Endometrium (tissue), 2 donors: Measurements from ENCODE around the gene CLSTN2.

Source experiments
- FAIRE-seq: peaks from 2 replicates; lab custom pipeline; 2012; peaks lifted over from hg19 to GRCh38; lab: Jason Lieb, UNC
- donor health status: control.
- donor health status: control.

The CLSTN2 gene

DNA sequence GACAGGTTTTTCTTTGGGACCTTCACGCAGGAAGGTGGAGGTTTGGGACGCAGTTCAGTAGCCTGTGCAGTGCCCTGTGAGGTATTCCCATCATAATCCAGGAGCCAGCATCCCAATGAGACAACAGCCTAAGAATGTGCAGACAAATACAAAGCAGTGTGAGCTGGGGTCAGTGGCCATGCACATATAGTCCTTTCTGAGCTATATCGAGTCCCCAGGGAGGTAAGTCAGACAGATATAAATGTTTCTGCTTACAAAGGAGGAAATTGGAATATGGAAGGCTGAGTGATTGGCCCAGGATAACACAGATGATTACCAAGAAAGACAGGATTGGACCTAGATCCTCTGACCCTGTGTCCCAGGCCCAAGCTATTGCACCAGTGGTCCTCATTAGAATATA, 526.3 kb downstream of the CLSTN2 start:
- no peak for FAIRE-seq

DNA sequence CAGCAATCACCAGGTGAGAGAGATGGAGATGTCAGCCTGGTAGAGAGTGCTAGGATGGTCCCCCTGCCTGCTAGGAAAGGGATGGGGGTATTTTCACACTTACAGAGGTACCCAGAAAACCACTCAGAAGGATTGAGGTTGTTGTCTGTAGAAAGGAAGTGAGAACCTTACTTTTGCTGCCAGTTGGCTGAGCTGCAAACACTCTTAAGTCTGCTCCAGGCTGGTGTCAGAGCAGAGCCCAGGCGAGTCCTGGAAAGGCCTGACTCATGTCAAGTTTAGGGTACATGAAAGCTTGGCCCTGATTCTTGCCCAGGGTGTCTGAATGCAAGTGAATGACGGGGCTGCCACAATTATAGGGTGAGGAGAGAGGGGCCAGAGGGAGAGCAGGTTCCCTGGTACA, 528.4 kb downstream of the CLSTN2 start:
- no peak for FAIRE-seq

DNA sequence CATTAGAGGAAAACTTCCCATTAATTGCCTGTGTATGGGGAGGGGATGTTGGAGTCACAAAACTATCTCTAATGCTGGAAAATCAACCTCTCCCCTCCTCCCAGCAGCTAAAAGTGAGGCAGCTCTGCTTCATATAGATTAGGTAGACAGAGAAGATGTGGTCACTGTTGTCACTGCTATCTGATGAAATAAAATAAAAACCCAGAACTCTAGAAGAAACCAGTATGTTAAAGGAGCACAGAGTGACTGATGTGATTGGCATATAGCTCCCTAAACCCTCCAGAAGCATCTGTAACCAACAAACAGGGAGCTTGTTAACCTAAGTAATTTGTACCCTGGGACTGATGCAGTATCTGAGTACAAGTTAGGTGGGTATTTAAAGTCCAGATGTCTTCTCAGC, 531.0 kb downstream of the CLSTN2 start:
- FAIRE-seq, result no peak

DNA sequence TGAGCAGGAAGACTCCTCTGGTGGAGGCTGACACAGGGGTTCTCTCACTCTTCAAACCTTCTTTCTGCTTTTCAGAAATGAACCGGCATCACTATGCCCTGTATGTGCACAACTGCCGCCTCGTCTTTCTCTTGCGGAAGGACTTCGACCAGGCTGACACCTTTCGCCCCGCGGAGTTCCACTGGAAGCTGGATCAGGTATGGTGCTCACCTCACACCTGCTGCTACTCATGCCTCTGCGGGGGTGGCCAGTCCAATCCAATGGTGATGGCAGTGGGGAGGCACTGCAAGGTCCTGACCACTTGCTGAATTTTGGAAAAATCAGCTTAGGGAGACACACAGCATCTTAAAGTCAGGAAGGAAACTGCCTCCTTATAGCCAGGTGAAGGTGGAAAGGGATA, 531.5 kb downstream of the CLSTN2 start:
- no peak for FAIRE-seq

DNA sequence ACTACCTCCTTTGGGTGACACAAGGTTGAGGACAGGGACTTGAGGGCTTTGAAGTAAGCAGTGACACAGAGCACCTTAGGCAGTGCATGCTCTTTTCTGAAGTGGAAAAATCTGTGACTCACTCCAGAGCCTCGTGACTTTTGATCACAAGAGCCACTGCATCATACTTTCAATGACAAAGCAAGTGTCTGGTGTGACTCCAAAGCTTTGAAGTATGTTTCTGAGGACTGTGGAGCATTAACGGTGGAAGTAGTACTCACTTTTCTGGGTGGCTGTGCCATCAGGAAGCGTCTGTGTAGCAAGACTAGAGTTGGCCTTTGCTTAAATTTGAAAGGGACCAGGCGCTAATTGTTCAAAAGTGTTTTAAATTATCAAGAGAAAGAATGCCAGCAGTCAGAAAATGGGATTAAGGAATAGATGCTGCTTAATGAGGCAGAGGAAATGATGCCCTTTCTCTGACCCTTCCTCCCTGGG, 532.2 kb downstream of the CLSTN2 start:
- no peak for FAIRE-seq

DNA sequence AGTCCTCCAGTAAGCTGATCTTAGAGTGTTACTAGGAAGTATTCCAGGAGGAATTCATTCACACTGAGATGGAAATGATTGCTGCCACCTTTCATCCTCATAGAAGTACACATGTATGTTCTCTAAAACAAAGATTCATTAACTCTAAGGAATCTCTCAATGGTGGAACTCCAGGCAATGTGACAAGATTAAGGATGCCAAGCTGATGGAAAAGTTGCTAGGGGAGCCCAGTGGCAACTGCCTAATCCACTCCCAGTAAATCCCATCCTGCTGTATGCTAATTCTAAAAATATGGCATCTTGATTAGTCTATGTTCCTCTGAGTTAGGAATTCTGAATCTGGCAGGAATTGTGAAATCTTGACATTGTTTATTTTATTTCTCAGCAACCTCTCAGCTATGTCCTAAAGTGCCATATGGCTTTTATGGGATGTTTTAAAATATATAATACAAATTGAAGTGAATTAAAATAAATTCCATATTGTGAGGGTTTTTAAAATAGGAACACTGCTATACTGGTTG, 532.9 kb downstream of the CLSTN2 start:
- FAIRE-seq, result no peak

DNA sequence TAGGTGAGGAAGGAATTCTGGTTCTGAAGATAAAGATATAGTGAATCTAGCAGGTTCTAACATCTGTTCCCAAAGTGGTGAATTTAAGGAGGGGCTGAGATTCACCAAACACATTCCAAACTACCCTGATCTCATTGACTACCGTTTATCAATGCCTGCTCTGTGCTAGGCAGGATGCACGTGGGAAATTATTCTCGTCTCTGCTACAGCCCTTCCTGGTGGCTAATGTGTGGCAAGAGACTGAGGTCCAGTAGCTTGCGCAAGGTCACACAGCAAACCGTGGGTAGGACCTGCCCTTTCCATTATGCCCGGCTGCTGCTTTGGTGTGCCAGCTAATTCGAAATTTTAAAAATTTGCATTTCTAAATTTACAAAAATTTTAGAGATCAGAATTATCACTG, 533.4 kb downstream of the CLSTN2 start:
- FAIRE-seq, result no peak

DNA sequence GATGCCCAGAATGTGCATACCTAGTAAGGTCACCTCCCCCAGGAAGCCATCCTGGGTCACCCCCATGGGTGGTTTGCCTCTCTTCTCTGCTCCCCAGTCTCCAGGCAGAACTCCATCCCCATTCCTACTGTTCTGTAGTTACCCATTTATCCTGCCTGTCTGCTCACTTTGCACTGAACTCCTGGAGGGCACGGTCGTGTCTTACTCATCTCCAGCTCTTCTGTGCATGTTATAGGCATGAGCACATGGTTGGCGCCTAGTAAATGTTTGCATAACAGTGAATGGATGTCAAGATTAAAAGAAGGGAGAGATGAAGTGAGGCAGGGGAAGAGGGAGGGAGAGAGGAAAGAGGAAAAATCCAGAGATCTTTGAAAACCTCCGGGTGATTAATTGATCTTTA, 534.5 kb downstream of the CLSTN2 start:
- FAIRE-seq, result no peak

DNA sequence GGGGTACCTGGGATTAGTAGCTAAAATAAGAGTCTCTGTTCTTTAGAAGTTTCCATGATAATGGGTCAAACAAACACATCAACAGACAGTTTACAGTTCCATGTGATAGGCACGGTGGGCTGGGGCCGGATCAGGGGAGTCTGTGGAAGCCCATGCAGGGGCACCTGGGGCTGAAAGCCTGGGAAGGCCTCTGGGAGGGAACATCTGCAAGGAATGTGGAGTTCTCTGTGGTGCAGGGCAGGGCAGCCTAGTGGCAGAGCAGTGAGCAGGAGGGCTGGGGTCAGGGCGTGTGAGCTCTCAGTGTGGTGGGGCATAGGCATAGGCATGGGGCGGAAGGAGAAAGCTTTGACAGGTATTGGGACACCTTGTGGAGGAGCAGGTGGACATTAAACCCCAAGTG, 535.2 kb downstream of the CLSTN2 start:
- FAIRE-seq, result no peak

DNA sequence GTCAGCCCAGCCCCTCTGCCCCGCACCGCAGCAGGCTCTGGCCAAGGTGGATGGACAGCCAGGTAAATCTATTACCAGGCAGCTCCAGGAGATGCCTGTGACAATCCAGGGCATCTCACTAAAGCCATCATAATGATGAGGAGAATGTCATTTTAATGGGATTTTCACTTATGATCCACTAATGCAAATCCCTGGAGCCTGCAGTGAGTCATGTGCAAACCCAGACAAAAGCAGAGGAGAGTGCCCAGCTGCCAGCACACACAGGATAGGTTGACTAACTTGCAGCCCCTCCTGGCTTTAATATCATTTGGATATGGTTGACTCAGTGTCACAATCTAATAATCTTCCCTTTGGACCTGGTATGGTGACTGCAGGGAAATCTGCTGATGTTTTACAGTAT, 536.0 kb downstream of the CLSTN2 start:
- FAIRE-seq, result no peak

DNA sequence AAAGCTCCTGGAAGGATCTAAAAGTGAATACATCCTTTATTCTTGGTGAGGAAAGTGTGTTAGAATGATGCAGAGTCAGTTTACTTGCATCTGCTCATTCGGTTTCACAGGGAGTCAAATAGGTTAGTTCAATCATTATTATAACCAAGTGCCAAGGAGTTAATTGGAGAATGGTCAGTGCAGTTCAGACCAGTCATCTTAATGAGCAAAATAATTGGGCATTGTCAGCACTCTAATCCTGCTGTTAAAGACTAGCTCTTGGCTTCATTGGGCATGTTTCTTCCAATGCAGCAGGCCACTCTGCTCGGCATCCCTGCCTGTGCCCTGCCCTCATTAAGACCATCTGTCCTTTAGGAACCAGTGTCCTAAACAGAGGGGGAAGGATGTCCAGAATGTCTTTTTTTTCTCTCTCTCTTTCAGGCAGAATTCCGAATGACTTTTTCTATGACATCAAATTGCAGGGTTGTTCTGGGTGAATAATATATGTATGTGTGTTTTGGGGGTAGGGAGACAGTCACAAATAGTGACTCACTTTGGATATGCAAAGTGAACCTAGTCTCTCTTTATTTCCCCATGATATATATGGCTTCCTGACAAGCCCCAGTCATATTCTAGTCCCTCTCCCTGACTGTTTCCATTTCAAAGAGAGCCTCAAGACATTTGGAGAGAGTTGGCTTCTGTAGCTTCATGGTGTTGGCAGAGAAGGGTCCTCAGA, 537.5 kb downstream of the CLSTN2 start:
- no peak for FAIRE-seq

DNA sequence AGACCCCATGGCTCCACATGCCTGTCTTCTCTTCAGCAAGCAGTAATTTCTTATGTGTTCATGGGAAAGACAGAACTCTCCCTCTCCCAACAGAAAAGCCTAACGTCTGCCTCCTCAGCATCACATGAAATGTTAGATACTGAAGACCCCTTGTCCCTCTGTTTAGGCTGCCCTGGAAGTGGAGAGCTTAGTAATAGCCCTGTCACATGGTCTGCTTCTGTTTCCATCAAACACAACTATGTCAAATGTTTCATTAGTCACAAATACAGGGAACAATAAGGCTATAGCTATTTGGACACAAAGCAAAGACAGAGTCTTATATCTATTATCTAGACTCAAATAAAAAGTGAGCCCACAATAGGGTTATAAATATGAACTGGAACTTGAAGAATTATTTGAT, 552.6 kb downstream of the CLSTN2 start:
- no peak for FAIRE-seq

DNA sequence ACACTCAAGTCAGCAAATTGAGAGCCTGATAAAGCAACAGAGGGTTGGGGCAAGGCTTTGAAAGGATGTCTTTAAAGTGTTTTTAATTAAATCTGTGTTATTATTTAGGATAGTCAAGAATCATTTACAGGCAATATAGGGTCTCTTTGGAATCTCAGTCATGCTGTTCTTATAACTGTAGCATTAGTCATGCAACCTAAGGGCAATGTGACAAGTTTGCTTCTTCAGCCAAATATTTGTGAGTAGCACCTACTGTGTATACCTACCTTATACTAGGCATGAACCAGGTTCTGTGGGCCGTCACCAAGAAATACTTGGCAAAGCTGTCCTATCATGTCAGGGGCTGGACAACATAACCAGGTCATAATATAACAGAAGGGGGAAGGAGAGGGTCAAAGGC, 558.3 kb downstream of the CLSTN2 start:
- no peak for FAIRE-seq

DNA sequence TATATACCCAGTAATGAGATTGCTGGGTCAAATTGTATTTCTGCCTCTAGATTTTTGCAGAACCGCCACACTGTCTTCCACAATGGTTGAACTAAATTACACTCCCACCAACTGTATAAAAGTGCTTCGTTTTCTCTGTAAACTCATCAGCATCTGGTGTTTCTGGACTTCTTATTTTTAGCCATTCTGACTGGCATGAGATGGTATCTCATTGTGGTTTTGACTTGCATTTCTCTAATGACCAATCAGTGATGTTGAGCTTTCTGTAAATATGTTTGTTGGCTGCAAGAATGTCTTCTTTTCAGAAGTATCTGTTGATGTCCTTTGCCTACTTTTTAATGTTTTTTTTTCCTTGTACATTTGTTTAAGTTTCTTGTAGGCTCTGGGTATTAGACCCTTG, 560.0 kb downstream of the CLSTN2 start:
- no peak for FAIRE-seq

DNA sequence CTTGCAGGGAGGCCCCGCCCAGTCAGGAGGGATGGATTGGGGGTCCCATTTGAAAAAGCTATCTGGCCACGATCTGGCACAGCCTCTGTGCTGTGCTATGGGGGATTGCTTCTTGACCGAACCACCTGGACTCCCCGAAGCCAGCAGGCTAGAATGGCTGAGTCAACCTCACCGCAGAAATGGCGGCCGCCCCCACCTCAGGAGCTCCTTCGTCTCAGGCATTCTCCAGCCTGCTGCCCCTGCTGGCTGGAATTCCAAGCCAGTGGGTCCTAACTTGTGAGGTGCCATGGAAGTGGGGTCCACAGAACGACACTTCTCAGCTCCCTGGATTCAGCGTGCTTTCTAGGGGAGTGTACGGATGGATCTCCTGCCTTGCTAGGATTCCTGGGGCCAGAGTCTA, 562.3 kb downstream of the CLSTN2 start:
- no peak for FAIRE-seq

DNA sequence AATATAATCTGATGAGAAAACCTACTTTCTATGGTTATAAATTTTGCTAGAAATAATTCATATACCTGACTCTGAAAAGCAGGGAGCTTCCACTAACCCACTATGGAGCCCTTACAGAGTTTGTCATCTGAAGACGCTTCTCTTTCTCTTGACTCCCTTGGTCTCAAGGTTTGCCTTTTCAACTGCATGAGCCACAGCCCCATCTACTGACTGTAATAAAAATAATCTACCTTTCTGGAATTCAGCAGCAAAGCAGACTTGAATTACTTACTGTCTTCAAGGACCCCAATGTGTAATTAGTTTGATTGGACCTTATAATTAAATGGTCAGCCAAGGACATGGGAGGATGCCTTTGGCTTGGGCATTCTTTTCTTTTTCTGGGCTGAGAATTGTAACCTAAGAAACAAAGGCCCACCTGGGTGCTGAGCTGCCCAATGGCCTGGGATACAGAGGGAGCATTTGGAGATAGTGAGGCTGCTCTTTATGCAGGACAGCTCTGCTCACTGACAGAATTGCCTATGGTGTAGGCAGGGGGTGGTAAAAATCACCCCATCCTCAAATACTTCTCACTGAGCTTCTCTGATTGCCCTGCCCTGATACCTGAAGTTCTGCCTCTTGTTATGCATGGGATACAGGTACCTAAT, 564.3 kb downstream of the CLSTN2 start:
- no peak for FAIRE-seq

DNA sequence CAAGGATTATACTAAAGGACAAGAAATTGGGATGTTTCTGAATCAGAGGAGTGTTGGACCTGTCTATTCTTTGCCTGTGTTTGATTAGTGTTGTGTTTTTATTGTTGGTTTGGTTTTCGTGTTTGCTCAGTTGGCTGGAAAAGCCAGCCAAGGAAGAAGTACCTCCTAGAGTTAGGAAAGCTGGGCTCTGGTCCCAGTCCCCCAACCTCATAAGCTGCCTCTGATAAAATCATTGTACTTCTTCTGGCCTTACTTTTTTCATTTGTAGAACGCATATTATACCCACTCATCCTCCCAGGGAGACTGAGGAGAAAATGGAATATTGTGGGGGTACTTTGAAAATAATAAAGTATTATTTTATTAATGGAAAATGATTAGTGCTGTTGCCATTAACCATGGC, 565.5 kb downstream of the CLSTN2 start:
- no peak for FAIRE-seq

DNA sequence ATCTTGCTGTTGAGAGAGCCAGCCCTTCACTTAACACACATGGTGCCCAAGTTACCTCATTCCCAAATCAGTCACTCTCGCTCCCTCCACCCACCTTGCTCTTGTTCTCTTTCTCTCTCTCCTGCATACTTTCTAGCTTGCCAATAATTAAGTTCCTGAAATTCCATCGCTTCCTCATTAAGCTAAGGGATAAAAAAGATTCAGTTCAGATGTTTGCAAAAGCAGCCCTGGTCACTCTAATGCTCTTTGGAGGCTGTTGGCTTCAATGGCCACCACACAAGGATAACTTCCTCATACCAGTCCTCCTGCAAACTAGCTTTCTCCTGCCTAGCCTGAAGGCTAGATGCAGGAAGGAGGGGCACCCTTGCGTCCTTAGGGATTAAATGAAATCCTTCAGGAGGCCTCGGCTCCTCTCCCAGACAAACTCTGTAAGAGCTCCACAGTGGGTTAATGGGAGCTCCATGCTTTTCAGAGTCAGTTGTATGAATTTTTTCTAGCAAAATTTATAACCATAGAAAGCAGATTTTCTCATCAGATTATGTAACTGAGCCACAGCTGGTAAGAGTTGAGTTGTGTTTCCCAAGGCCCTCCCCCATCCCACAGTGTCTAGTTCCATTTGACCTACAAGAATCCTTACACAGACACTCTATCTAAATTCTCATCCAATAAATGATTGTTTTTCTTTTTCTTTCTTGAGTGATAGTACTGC, 566.2 kb downstream of the CLSTN2 start:
- FAIRE-seq, result no peak

DNA sequence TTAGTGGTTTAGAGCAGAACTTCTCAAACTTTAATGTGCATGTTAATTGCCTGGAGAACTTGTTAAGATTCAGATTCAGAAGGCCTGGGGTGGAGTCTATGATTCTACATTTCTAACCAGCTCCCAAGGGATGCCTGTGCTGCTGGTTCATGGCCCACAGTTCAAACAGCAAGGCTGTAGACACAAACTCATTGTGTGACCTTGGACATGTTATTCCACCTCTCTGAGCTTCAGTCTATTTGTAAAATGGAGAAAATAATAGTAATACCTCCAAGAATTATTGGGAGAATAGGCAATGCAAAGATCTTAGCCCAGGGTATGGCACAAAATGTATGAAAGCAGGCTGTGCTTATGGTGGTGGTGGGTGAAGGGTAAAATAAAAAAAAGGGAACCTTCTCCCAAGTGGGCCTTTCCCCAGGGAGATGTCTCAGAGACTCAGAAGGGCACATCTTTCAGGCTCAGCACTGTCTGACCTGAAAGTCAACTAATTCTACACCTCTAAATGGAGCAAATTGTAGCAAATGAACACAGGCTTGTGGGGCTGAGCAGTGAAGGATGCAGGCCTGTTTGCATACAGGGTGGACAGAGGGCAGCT, 566.9 kb downstream of the CLSTN2 start:
- no peak for FAIRE-seq

DNA sequence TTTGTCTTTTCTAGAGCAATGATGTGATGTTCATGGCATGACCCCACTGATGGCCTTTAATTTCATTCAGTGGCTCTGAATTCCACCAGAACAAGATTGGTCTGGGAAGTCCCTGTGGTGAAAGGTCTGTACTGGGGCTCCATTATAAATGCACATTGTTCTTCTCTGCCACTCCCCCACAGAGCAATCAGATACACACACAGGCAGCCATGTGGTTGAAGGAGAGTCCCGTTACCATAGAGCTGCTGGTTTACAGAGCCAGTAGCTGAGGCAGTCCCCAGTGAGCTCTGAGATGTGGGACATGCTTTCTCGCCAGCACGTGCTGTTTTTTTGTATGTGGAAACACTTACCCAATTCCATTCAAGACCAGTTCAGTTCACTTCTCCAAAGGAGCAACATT, 570.2 kb downstream of the CLSTN2 start:
- FAIRE-seq, result no peak

DNA sequence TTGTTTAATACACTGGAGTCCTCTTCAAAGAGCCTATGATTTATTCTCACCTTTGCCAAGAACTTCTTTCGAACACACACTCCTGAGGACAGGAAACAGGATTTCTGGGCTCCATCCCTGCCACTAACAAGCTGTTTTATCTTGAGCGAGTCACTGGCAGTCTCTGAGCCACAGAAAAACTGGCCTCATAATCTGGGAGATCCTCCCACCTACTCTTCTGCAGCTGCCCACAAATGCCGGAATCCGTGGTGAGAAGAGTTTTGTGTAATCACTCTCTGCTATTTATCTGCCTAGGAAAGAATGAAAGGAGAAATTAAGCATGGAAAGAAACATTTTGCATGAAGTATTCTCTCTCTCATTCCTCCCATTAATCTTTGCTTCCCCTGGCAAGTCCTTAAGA, 570.9 kb downstream of the CLSTN2 start:
- no peak for FAIRE-seq

DNA sequence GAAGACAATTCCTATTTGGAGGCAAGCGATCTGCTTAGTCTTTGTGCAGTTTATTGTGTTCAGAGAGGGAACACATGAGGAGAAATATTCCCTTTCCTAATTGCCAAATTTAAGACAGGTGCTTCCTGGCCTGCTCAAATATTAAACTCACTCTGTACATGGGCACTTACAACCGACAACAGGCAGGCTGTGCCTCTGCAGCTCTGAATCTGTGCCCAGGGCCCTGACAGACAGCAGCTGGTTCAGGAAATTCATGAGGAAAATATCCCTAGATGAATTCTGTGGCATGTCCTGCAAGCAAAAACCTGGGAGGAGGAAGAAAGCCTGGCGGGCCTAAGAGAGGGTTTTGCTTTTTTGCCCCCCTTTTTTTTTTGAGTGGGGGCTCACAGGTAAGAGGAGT, 573.6 kb downstream of the CLSTN2 start:
- no peak for FAIRE-seq

DNA sequence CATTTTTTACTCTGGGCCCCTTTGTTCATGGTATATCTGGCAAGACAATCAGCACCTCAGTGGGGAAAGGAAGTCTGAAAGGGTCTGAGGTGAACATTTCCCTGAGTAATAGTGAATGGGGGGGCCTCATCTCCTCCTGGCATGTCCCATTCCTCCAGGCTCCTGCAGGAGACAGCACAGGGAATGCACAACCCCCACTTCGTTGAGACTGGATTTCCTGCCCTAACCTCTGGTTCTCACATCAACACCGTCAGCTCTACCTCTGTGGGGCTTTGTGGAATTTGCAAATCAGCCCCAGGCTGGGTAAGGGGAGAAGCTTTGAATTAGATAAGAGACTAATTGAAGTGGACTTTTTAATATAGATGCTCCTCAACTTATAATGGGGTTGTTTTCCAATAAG, 574.5 kb downstream of the CLSTN2 start:
- FAIRE-seq, result no peak
